Spleen (tissue), 7 donors: Measurements from ENCODE around the gene METTL9.

Source experiments
- CTCF ChIP-seq, 11 experiments: fragments of 200-600 bp in 7 of 11; fragments of 450-650 bp in 4 of 11; sonication (generic) in 4 of 11; IDR thresholded peaks in 8 of 11; conservative IDR thresholded peaks in 3 of 11; 1 replicate in 7 of 11; 2 replicates in 4 of 11; pipeline versions ENCODE4 v1.4.0 to v1.8.0; 2016 to 2021; ENCODE audit warnings: antibody characterized with exemption in 11 of 11, inconsistent platforms in 4 of 11, mild to moderate bottlenecking in 1 of 11
- POLR2A ChIP-seq, 3 donors: fragments of 450-650 bp; IDR thresholded peaks; one replicate each; pipeline ENCODE4 v1.5.1; 2017; ENCODE audit warnings: antibody characterized with exemption in 3 of 3, mild to moderate bottlenecking in 1 of 3
- POLR2AphosphoS5 ChIP-seq, 3 donors: sonication (generic); formaldehyde crosslinking; IDR thresholded peaks; one replicate each; pipeline ENCODE4 v1.5.1; 2017; ENCODE audit warnings: antibody characterized with exemption in 3 of 3
- donor health status: DM: no; HTN: no; CAD: no; lungs with moderate emphysema.
- donor health status: DM: no; HTN: no; CAD: no.
- donor health status: DM: no; HTN: no; CAD: no.

DNA sequence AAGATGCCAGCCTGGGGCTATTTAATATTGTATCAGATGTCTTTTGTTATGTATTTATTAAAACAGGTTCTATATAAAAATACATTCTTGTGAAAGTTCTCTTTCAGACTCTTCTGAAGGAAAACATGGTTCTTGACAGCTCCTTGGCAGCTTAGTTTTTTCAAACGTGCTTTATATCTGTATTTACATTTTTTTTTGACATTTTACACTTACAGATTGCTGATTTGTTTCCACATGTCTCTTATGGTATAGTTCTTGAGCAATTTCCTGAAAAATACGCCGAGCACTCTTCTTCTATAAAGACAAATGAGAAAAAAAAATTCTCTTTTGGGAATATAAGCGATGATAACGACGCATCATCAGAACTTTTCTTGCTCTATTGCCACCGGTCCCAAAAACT lies 43.5 kb downstream of the METTL9 start:
- TF ChIP-seq CTCF (IDR thresholded peaks at IDR 0.05 in 8 of 11, conservative IDR thresholded peaks at IDR 0.05 in 3 of 11) (no peak), POLR2A (IDR thresholded peaks at IDR 0.05) (no peak), POLR2AphosphoS5 (IDR thresholded peaks at IDR 0.05) (no peak)
